LNCaP clone FGC (cell line): ENCODE data around the gene OSMR.

Experiments used
- DNase-seq: peaks from one replicate; pipeline ENCODE4 v3.0.0-alpha.2; 2011; ENCODE audit warnings: low read depth
- H3K4me3 ChIP-seq: 2 replicates; pipeline ENCODE4 v1.5.1; 2011; ENCODE audit warnings: mild to moderate bottlenecking, low read depth, low read length, control low read depth
- TF ChIP-seq, protein P1 (sequence below): IDR thresholded peaks from 2 replicates; pipeline ENCODE4 v1.5.1; 2012; ENCODE audit warnings: mild to moderate bottlenecking; ENCODE audit not compliant: control insufficient read depth, insufficient read depth; ENCODE audit errors: extremely low read depth

Gene OSMR

DNA sequence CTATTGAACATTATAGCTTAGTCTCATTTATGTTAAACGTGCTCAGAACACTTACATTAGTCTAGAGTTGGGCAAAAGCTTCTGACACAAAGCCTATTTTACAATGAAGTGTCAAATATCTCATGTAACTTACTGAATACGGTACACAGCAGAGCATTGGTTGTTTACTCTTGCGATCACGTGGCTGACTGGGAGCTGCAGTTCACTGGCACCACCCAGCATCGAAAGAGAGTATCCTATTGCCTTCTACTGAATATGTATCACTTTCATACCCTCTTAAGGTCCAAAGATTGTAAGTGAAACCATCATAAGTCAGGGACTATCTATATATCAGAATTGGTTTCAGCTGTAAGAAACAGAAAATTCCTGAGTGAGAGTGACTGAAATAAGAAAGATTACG is 42.6 kb upstream of the OSMR start:
- DNase-seq, result no peak
- no peak overlapping the region for H3K4me3 ChIP-seq
- TF ChIP-seq, protein P1, sequence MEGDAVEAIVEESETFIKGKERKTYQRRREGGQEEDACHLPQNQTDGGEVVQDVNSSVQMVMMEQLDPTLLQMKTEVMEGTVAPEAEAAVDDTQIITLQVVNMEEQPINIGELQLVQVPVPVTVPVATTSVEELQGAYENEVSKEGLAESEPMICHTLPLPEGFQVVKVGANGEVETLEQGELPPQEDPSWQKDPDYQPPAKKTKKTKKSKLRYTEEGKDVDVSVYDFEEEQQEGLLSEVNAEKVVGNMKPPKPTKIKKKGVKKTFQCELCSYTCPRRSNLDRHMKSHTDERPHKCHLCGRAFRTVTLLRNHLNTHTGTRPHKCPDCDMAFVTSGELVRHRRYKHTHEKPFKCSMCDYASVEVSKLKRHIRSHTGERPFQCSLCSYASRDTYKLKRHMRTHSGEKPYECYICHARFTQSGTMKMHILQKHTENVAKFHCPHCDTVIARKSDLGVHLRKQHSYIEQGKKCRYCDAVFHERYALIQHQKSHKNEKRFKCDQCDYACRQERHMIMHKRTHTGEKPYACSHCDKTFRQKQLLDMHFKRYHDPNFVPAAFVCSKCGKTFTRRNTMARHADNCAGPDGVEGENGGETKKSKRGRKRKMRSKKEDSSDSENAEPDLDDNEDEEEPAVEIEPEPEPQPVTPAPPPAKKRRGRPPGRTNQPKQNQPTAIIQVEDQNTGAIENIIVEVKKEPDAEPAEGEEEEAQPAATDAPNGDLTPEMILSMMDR, result 0 out of 2 replicates have a peak, but pooled peaks have one; percentile 18

DNA sequence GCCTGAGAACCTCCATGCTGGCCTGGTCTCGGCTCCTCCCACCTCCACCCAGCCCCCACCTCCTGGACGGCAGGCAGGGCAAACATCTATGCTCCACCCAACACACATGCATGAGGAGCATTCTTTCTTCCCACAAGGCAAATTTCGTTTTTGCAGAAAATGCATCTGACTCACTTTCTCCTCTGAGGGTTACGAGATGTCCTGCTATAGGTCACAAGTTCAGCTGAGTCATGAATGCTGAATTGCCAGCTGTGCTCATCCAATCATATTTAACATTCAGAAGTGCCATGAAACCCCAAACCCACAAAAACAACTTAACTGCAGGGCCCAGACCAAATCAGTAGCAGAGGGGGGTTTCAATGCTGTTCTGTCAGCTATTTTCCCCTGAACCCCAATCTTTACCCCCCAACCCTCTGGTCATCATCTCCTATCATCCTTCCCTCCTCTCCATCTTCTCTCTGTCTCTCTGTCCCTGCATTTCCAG is 39.0 kb upstream of the OSMR start:
- TF ChIP-seq, protein P1, result no peak
- H3K4me3 ChIP-seq, result no peak overlapping the region
- DNase-seq, result no peak

DNA sequence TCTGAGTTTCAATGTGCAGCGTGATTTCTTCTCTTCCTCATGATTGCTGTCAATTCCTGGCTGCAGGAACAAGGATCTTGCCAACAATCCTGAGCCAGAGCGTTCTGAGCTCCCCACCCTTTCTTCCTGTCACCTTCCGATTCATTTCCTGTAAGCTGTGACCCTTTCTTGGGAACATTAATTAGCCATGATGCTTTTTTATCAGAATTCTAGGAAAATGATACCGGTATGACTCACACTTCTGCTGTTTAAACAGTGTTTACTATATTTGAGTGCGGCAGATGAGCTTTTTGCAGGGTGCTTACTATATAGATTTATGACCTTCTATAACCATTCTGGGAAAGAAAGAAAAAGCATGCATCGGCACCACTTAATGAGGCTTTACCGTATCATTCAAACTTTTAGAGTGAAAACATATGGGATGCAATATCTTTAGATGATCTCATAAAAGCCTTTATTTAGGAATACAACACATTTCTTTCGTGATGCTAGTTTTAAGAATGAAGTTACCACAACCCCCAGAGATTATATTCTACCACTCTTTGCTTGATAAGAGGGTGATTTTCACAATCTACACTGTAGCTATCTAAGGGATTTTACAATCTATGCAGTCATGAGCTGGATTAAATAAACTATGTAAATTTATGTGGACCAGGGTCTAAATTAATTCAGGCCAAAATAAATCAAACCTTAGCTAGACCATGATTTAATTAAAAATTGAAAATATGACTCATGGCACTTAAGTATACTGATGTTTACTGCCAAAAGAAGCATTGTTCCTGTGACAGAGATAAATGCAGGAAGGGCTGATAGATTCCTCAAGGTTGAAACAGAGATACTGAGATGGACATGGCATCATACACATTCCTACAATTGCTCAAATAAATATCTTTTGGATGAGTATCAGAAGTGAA is 38.0 kb upstream of the OSMR start:
- TF ChIP-seq, protein P1, result no peak
- no peak overlapping the region for H3K4me3 ChIP-seq
- DNase-seq, result no peak

DNA sequence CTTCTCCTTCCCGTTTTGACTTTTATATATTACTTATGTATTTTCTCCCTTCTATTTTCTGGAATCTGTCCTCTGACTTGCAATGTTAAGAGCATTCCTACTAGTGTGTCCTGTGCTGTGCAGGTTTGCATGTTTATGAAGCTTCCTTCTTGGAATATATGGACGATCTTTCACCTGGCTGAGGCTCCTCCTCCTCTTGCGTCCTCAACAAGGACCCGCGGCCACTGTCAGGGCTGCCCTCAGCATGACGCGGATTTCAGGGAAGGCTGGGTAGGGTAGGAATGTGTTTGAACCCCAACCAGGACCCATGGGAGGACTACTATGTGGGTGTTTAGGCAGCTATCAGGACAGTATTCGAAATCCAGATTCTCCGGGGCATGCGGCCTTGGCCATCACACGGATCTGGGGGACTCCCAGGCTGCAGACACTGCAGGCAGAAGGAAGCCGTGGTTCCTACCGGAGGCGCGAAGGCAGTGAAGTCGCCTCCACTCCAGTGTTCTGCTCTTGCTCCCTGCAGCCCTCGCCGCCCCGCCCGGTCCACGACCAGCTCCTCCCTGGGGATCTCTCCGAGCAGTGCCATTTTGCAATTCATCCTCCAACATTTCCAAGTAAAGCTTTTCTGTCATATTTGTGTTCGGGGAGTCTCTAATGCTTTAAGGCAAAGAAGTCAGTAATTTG is 37.0 kb upstream of the OSMR start:
- DNase-seq, result no peak
- no peak overlapping the region for H3K4me3 ChIP-seq
- TF ChIP-seq, protein P1, result no peak

DNA sequence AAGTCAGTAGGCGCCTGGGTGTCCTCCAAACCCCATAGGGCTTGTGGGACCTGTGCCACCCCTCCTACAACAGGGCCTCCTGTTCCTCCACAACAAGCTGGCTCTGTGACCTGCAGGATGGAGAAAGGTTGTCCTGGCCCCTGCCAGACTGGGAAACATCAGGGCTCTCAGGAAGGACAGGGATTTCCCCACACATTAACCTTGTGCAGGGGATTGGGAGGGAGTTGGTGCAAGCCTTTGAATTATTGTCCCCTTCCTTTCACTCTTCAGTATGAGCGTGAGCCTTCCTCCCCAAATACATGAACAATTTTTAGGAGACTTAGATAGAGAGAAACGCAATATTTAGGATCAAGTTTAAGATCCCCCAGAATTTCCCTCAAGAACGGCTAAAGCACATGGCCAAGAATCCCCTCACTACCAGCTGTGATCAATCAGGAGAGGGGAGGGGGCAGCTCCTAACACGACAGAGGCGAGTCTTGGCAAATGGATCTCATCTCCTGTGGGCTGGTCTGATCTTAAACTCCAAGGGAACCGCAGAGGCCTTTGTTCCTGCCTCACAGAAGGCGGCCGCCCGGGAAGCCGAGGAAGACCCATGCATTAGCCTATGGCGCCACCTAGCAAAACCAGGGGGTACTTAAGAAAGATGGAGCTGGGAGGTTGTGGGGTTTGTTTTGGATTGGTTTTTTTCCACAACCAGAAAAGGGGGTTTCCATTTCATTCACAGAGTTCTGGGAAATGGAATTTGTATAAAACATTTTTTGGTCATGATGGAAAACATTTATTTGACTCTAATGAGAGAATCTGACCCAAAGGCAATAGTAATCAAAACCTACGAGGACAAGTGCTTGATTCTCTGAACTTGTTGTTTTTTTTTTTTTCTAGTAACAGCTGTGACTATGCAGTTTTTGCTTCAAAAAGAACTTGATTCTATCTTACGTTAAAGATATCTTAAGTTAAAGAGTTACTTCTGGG is 36.1 kb upstream of the OSMR start:
- TF ChIP-seq, protein P1, result peak; percentile 84
- DNase-seq, result peak; percentile 62
- H3K4me3 ChIP-seq, result no peak overlapping the region

DNA sequence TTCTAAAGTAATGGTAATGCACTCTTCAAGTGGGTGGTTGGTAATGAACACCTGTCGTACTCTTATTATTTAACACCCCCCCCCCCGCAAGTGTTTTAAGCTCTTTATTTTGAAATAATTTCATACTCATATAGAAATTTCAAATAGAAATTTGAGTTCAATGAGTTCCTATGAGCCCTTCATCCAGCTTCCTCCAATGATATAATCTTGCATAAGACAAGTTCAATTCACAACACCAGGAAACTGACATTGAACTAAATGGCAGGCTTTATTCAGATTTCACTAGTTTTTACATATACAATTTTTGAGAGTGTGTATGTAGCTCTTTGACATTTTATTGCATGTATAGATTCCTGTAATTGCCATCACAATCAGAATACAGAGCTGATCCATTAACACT is 30.9 kb upstream of the OSMR start:
- TF ChIP-seq, protein P1, result no peak
- H3K4me3 ChIP-seq, result no peak overlapping the region
- DNase-seq, result no peak
